GM10248 (cell line): Measurements from ENCODE around the gene HELZ2.

Experiments used
- CTCF ChIA-PET: fragments of 300-600 bp; sonication (Branson Sonifier 250); formaldehyde crosslinking; extraction: SDS; loops from one replicate; lab custom pipeline; 2021; ENCODE audit warnings: antibody characterized with exemption; lab: Yijun Ruan, JAX
- POLR2A ChIA-PET: fragments of 350-650 bp; sonication (Branson Sonifier 250); formaldehyde crosslinking; extraction: SDS; loops from one replicate; lab custom pipeline; 2020; ENCODE audit warnings: antibody characterized with exemption; lab: Yijun Ruan, JAX
- DNase-seq: peaks from one replicate; pipeline ENCODE4 v3.0.0; 2012; ENCODE audit errors: extremely low spot score
- TF ChIP-seq, protein P1 (sequence below): IDR thresholded peaks from 2 replicates; pipeline ENCODE4 v1.5.1; 2012; ENCODE audit warnings: mild to moderate bottlenecking, low read depth; ENCODE audit errors: extremely low read depth, missing control alignments, control extremely low read depth

The HELZ2 gene

DNA sequence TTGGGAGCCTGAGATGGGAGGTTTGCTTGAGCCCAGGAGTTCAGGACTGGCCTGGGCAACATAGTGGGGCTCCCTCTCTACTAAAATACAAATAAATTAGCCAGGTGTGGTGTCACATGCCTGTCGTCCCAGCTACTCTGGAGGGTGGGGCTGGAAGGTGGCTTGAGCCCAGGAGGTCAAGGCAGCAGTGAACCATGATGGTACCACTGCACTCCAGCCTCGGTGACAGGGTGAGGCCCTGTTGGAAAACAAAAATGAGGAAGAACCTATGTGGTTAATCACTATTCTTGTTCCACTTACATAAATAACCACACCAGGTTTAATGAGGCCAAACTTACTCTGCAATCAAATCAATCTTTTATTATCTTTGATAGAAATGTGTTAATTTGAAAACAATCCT, 48.1 kb downstream of the HELZ2 start:
- ChIA-PET POLR2A (no interaction called here), CTCF (interaction anchor here (6.0 kb wide), 1 partner anchor 12 kb away, joined by 35 read pairs; the partner anchor contains the start of gene PTK6)
- no peak for DNase-seq
- TF ChIP-seq, protein P1, sequence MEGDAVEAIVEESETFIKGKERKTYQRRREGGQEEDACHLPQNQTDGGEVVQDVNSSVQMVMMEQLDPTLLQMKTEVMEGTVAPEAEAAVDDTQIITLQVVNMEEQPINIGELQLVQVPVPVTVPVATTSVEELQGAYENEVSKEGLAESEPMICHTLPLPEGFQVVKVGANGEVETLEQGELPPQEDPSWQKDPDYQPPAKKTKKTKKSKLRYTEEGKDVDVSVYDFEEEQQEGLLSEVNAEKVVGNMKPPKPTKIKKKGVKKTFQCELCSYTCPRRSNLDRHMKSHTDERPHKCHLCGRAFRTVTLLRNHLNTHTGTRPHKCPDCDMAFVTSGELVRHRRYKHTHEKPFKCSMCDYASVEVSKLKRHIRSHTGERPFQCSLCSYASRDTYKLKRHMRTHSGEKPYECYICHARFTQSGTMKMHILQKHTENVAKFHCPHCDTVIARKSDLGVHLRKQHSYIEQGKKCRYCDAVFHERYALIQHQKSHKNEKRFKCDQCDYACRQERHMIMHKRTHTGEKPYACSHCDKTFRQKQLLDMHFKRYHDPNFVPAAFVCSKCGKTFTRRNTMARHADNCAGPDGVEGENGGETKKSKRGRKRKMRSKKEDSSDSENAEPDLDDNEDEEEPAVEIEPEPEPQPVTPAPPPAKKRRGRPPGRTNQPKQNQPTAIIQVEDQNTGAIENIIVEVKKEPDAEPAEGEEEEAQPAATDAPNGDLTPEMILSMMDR: no peak

DNA sequence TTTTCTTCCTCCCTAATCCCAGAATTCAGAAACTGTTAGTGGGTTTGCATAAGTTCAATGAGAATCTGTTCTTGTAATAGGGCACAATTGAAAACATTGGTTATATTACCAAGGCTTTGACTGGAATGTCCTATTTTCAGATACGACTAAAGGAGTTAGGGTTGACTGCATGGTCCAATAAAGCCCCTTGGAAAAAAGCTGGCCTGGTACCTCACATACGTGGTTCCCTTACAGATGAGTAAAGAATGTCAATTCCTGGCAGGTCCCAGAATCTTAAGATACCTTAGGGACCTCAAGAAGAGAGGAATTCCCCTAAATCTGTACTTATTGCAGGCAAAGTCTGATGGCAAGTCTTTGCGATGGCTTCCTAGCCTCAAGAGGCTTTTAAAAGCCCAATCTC, 48.9 kb downstream of the HELZ2 start:
- DNase-seq: no peak
- TF ChIP-seq, protein P1: no peak
- ChIA-PET CTCF (interaction anchor here (6.0 kb wide), 1 partner anchor 13 kb away, joined by 35 read pairs; the partner anchor contains the start of gene PTK6), POLR2A (interaction anchor here (0.6 kb wide), 1 partner anchor 455 kb away, joined by 3 read pairs; the partner anchor contains the start of gene SAMD10)
